Measurements from ENCODE around the gene TDRD6.
A peak's percentile ranks its signal among the peaks of the same experiment; 100 is the strongest.
"Not testable (repeated sequence)": the region's sequence is repeated elsewhere in the genome, so short reads cannot be mapped to it uniquely, and the experiment has no call there.

The TDRD6 gene

GRCh38 chr6:46687619-46688097, at the start of gene TDRD6:
TSS of gene TDRD6 (plus strand) at chr6:46687885. CDS start at chr6:46688129, 244 bp downstream.
- DNase-seq: no peak

GRCh38 chr6:46637933-46638332, 49.8 kb upstream of the TDRD6 start:
- no peak for DNase-seq

GRCh38 chr6:46638650-46639049, 49.0 kb upstream of the TDRD6 start:
- no peak for DNase-seq

GRCh38 chr6:46642928-46643751, 44.5 kb upstream of the TDRD6 start:
- no peak for DNase-seq

- DNase-seq: no peak
Measured at GRCh38 chr6:46645265-46645664, 42.4 kb upstream of the TDRD6 start.

- DNase-seq: not testable (repeated sequence)
Measured at GRCh38 chr6:46648108-46648507, 39.6 kb upstream of the TDRD6 start.

GRCh38 chr6:46648869-46649492, 38.7 kb upstream of the TDRD6 start:
- DNase-seq: no peak

GRCh38 chr6:46651006-46651405, 36.7 kb upstream of the TDRD6 start:
- no peak for DNase-seq

- DNase-seq: peak in 1 of 2 experiments; percentile 4
Measured at GRCh38 chr6:46651816-46652215, 35.9 kb upstream of the TDRD6 start.

GRCh38 chr6:46652232-46652602, 35.5 kb upstream of the TDRD6 start:
- DNase-seq: no peak

- peak; percentile 88 to 96 for DNase-seq
Measured at GRCh38 chr6:46652603-46653438, 34.9 kb upstream of the TDRD6 start, which contains the start of the genes CYP39A1 and SLC25A27. TSS of gene CYP39A1 (minus strand) at chr6:46652818. CDS start at chr6:46652582, 236 bp downstream. TSS of gene SLC25A27 (plus strand) at chr6:46652975. CDS start at chr6:46653193, 218 bp downstream.

- no peak for DNase-seq
Measured at GRCh38 chr6:46653439-46654195, 34.1 kb upstream of the TDRD6 start.

GRCh38 chr6:46655803-46656202, 31.9 kb upstream of the TDRD6 start:
- DNase-seq: peak; percentile 17 to 21

- DNase-seq: no peak
Measured at GRCh38 chr6:46657642-46658041, 30.0 kb upstream of the TDRD6 start.

- DNase-seq: no peak
Measured at GRCh38 chr6:46661483-46661882, 26.2 kb upstream of the TDRD6 start.

GRCh38 chr6:46667377-46667776, 20.3 kb upstream of the TDRD6 start:
- DNase-seq: no peak

GRCh38 chr6:46674410-46674809, 13.3 kb upstream of the TDRD6 start:
- DNase-seq: no peak

GRCh38 chr6:46676604-46677313, 10.9 kb upstream of the TDRD6 start:
- DNase-seq: no peak

GRCh38 chr6:46677314-46677654, 10.4 kb upstream of the TDRD6 start:
- no peak for DNase-seq

- no peak for DNase-seq
Measured at GRCh38 chr6:46684771-46685170, 2.9 kb upstream of the TDRD6 start.

GRCh38 chr6:46688117-46688965, 656 bp downstream of the TDRD6 start:
- no peak for DNase-seq

Measured in SHP77 (cell line).